ENCODE data around the gene HIF1A.
"Not testable (repeated sequence)": the region's sequence is repeated elsewhere in the genome, so short reads cannot be mapped to it uniquely, and the experiment has no call there.

Gene HIF1A

GRCh38 chr14:61708693-61709092 lies 13.4 kb downstream of the HIF1A start:
- not testable (repeated sequence) for DNase-seq (ENCODE audit: low read depth)

DNA sequence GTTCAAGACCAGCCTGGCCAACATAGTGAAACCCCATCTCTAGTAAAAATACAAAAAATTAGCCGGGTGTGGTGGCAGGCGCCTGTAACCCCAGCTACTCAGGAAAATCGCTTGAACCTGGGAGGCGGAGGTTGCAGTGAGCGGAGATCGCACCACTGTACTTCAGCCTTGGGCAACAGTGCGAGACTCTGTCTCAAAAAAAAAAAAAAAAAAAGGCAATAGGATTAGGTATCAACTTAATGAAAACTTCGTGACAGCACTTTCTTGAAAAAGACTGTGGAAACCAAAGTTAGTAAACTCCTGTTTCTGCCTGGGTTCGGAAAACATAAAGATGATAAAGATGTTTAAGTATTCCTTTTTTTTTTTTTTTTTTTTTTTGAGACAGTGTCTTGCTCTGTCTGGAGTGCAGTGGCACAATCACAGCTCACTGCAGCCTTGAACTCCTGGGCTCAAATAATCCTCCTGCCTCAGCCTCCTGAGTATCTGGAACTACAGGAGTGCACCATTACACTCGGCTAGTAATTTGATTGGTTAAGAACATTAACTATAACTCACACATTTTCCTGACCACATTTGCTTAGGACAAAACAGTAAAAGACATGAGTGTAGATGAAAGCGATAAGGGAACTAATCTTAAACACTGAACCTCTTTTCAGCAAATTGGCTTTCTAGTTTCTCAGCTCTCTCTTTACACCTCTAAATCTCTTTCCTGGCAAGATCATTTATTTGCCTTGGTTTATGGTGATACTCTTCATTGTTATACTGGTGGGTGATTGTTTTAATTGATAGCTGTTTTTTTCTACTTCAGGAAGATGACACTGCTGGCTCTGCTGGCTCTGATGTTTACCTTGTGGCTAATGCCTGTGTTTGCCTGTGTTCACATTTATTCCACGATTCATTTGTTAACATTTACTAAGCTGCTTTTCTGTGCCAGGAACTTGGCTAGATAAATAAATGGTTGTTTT lies 15.8 kb downstream of the HIF1A start:
- DNase-seq (ENCODE audit: low read depth): no peak

GRCh38 chr14:61712137-61712536 lies 16.8 kb downstream of the HIF1A start:
- DNase-seq (ENCODE audit: low read depth): no peak

- no peak for DNase-seq (ENCODE audit: low read depth)
These were observed 18.6 kb downstream of the HIF1A start for GRCh38 chr14:61713724-61714437.

DNA sequence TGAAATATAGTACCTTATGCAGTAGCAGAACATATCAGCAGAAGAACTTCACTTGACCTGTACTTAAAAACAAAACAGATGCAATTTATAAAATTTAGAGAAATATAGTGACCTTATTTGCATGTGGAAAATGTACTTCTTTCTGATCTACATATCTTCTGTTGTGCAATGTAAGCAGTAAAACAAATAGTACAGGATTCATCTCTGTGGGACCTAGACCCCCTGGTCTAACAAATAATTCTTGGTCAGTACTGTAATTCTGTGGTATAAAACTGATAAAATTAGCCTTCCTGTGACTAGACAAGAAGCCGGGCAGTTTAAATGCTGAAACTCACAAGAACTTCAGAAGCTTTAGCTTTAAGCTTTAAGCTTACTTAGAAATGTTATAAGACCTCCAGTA lies 21.6 kb downstream of the HIF1A start:
- DNase-seq (ENCODE audit: low read depth): no peak

DNA sequence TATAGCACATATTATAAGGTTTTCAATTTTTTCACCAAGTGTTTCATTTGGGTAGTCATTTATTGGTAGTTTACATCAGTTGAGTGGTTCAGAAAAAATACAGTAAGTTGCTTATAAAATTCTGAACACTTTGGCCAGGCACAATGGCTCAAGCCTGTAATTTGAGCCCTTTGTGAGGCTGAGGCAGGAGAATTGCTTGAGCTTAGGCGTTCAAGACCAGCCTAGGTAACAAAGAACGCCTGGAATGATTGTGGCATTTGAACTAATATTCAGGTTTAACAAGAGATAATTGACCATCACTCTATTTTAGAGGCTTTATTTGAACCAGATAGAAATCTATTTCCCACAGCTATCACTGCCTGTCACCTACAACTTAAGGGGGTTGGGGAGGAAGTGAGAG lies 22.7 kb downstream of the HIF1A start:
- no peak for DNase-seq (ENCODE audit: low read depth)

- DNase-seq (ENCODE audit: low read depth): no peak
These were observed 24.3 kb downstream of the HIF1A start for GRCh38 chr14:61719344-61720293.

DNA sequence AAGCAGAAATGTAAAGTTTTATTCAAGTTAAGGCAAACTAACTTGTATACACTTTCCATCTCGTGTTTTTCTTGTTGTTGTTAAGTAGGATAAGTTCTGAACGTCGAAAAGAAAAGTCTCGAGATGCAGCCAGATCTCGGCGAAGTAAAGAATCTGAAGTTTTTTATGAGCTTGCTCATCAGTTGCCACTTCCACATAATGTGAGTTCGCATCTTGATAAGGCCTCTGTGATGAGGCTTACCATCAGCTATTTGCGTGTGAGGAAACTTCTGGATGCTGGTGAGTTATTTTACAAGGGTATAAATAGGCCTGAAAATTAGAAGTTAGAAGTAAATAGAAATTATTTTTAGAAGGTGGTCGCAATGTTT lies 25.0 kb downstream of the HIF1A start:
- DNase-seq (ENCODE audit: low read depth): no peak

GRCh38 chr14:61720741-61721140 lies 25.4 kb downstream of the HIF1A start:
- no peak for DNase-seq (ENCODE audit: low read depth)

GRCh38 chr14:61724133-61724532 lies 28.8 kb downstream of the HIF1A start:
- no peak for DNase-seq (ENCODE audit: low read depth)

DNA sequence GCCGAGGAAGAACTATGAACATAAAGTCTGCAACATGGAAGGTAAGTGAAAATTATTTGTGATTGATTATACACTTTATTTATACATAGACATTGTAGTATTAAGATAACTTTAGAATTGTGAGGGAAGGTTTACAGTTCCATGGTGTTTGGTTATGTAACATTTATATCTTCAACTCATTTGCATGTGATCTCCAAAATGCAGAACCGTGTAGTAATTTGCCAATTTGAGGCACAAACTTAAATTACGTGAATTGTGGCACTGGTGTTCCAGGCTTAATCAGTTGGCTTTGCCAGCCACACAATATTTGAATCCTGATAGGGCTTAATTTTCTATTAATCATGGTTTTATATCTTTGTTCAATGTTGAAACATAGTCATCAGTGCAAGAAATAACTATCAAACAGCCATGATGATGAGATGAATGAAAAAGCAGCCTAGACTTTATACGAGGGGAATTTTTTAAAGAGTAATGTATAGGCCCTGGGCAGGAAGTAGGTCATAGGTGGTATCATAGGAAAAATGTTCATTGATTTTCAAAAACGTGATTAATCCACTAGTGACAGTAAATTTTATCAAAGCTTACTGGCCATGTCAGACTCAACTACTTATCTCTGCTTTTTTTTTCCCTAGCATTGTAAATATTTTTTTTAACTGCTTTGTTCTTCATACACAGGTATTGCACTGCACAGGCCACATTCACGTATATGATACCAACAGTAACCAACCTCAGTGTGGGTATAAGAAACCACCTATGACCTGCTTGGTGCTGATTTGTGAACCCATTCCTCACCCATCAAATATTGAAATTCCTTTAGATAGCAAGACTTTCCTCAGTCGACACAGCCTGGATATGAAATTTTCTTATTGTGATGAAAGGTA lies 31.7 kb downstream of the HIF1A start:
- DNase-seq (ENCODE audit: low read depth): no peak

GRCh38 chr14:61730756-61731373 lies 35.6 kb downstream of the HIF1A start:
- DNase-seq (ENCODE audit: low read depth): no peak

DNA sequence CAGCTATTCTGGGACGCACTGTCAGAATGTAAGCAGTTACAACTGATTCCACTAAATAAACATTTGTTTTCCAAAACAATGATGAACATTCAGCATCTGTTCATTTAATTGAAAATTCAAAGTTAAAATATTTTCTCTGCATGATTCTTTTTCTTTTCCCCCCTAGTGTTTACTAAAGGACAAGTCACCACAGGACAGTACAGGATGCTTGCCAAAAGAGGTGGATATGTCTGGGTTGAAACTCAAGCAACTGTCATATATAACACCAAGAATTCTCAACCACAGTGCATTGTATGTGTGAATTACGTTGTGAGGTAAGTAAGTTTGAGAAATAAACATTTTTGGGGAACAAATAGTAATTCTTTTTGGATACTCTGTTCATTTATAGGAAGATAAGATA lies 38.7 kb downstream of the HIF1A start:
- DNase-seq (ENCODE audit: low read depth): no peak

DNA sequence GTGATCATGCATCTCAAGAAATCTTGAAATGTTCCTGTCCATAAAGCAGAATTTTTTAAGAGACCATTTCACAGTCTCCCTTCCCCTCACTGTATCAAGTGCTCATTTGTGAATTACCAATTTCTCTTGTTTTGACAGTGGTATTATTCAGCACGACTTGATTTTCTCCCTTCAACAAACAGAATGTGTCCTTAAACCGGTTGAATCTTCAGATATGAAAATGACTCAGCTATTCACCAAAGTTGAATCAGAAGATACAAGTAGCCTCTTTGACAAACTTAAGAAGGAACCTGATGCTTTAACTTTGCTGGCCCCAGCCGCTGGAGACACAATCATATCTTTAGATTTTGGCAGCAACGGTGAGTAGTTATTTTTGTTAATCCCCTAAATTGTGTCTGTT lies 41.4 kb downstream of the HIF1A start:
- no peak for DNase-seq (ENCODE audit: low read depth)

DNA sequence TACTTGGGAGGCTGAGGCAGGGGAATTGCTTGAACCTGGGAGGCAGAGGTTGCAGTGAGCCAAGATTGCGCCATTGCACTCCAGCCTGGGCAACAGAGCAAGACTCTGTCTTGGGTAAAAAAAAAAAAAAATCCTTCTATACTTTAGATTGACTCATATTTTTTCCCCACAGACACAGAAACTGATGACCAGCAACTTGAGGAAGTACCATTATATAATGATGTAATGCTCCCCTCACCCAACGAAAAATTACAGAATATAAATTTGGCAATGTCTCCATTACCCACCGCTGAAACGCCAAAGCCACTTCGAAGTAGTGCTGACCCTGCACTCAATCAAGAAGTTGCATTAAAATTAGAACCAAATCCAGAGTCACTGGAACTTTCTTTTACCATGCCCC lies 42.6 kb downstream of the HIF1A start:
- no peak for DNase-seq (ENCODE audit: low read depth)

GRCh38 chr14:61739133-61739532 lies 43.8 kb downstream of the HIF1A start:
- DNase-seq (ENCODE audit: low read depth): no peak

- no peak for DNase-seq (ENCODE audit: low read depth)
These were observed 47.1 kb downstream of the HIF1A start for GRCh38 chr14:61742371-61742770.

DNA sequence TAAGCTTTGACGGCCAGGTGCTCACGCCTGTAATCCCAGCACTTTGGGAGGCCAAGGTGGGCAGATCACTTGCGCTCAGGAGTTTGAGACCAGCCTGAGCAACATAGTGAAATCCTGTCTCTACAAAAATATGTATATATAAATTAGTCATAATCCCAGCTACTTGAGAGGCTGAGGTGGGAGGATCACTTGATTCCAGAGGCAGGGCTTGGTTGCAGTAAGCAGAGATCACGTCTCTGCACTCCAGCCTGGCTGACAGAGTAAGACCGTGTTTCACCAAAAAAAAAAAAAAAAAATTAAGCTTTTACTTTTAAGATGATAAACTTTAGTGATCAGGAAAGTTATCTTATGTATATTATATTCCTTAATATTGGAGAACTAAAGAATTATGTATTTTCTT lies 48.9 kb downstream of the HIF1A start:
- no peak for DNase-seq (ENCODE audit: low read depth)

- DNase-seq (ENCODE audit: low read depth): not testable (repeated sequence)
These were observed 51.0 kb downstream of the HIF1A start for GRCh38 chr14:61746346-61746745.

GRCh38 chr14:61746881-61747280 lies 51.6 kb downstream of the HIF1A start:
- no peak for DNase-seq (ENCODE audit: low read depth)

DNA sequence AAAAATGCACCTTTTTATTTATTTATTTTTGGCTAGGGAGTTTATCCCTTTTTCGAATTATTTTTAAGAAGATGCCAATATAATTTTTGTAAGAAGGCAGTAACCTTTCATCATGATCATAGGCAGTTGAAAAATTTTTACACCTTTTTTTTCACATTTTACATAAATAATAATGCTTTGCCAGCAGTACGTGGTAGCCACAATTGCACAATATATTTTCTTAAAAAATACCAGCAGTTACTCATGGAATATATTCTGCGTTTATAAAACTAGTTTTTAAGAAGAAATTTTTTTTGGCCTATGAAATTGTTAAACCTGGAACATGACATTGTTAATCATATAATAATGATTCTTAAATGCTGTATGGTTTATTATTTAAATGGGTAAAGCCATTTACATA lies 52.0 kb downstream of the HIF1A start:
- DNase-seq (ENCODE audit: low read depth): no peak

Data from stromal cell of bone marrow (primary cell).